ENCODE results near the gene ROR2.

GRCh38 chr9:91899594-91899993 lies 50.4 kb downstream of the ROR2 start:
- TF ChIP-seq POLR2A (IDR thresholded peaks at IDR 0.05) (no peak), CTCF (IDR thresholded peaks at IDR 0.05 in 8 of 11, conservative IDR thresholded peaks at IDR 0.05 in 3 of 11) (no peak), POLR2AphosphoS5 (IDR thresholded peaks at IDR 0.05) (no peak)
